NCI-H1694 treated with DMSO at 0.1 percent for 48 hours (cell line): ENCODE data around the gene ARPP21.

Experiments
- DNase-seq: peaks from one replicate; lab custom pipeline; 2025; lab: John Stamatoyannopoulos, UW

The ARPP21 gene

DNA sequence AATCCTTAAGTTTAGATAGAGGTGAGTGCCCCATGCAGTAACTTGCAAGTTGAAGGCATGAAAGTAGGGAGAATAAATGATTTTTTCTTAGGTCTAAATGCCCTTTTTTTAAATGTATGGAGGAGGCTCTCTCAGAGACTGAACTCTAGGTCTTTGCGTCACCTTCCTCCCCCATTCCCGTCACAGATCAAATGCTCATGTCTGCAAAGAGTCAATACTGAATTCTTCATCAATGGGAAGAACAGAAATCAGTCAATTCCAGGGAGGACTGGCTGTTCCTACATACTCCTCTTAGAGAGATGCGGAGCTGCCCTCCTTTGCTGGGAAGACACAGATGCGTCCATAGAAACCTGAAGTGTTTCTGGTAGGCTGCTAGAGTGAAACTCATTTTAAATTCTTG, 98.2 kb downstream of the ARPP21 start:
- DNase-seq: no peak

GRCh38 chr3:35737934-35738706, 98.8 kb downstream of the ARPP21 start:
- DNase-seq: no peak

- DNase-seq: no peak
Measured at GRCh38 chr3:35739181-35739809, 100.0 kb downstream of the ARPP21 start.

DNA sequence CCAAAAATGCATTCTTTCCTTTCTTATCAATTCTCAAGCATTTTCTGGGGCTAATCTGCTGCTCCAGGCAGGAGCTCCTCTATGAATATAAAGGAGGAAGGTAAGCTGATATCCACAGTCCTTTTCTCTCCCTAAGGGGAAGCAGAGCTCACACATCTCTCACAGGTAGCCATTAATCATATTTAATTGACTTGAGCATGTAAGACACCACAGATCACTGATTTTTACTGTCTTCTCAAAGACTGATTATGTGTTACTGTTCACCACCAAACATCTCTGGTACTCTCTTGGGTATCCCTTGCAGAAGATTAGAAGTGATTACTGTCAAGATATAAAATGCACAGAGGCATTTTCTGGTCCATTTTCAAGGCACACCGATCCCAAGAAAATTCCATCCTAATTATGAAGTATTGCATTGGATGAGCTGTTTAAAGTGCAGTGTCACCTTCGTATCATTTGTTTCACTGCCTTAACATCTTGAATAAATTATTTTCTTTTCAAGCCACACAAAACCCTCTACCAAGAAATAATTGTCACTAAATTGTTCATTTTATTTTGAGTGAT, 100.7 kb downstream of the ARPP21 start:
- DNase-seq: no peak

GRCh38 chr3:35743218-35743617, 103.9 kb downstream of the ARPP21 start:
- no peak for DNase-seq

- DNase-seq: no peak
Measured at GRCh38 chr3:35744419-35744818, 105.1 kb downstream of the ARPP21 start.

GRCh38 chr3:35745351-35745750, 106.0 kb downstream of the ARPP21 start:
- DNase-seq: no peak

GRCh38 chr3:35745802-35746484, 106.6 kb downstream of the ARPP21 start:
- DNase-seq: no peak

GRCh38 chr3:35746492-35746891, 107.2 kb downstream of the ARPP21 start:
- no peak for DNase-seq

- DNase-seq: no peak
Measured at GRCh38 chr3:35748144-35748543, 108.8 kb downstream of the ARPP21 start.

DNA sequence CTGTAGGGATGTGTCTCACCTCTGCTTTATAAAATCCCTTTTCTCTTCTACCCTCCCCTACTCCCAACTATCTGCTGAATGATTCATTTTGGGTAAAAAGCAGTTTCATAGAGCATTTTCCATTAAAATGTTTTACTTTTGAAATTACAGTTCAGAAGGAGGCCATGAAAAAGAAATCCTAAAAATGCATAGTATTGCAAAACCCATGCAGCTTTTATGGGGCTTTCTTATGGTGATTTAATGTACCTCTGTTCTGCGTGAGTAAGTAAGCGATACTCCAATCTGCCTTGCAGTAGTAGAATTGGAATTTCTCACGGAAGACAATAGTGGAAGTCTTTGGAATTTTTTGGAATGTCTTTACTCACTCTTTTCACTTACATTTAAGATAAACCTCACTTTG, 111.9 kb downstream of the ARPP21 start:
- DNase-seq: no peak

GRCh38 chr3:35757991-35758757, 118.8 kb downstream of the ARPP21 start:
- no peak for DNase-seq

GRCh38 chr3:35760146-35760545, 120.8 kb downstream of the ARPP21 start:
- DNase-seq: no peak

- DNase-seq: no peak
Measured at GRCh38 chr3:35761311-35761710, 122.0 kb downstream of the ARPP21 start.

GRCh38 chr3:35772381-35773015, 133.2 kb downstream of the ARPP21 start:
- DNase-seq: peak; percentile 60

- no peak for DNase-seq
Measured at GRCh38 chr3:35773417-35773816, 134.1 kb downstream of the ARPP21 start.

GRCh38 chr3:35776346-35776745, 137.0 kb downstream of the ARPP21 start:
- DNase-seq: no peak

GRCh38 chr3:35777065-35777464, 137.7 kb downstream of the ARPP21 start:
- DNase-seq: no peak

- DNase-seq: no peak
Measured at GRCh38 chr3:35777563-35778554, 138.5 kb downstream of the ARPP21 start.

DNA sequence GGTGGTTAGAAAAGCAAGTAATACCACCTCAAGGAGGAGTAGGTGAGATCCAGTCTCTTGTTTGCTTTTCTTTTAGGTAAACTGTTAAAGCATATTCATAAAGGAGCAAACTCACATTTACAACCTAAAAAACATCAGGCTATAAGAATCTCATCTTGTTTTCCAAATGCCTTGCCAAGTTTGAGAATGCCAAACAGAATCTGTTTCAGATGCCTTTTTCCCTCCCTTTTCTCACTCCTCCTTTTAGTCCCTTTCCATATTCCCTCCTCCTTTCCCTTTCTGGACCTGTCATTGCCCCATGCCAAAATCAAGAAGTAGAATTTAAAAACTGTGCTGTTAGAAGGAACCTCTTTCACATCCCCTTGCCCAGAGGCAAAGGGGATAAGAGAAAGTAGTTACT, 140.3 kb downstream of the ARPP21 start:
- DNase-seq: no peak
